ENCODE results near the gene REXO5. TPM values are rescaled to one million over a fixed set of nuclear protein-coding genes. Genes with fewer than 3 reads are reported as not detected.
"Not testable (repeated sequence)": the region's sequence is repeated elsewhere in the genome, so short reads cannot be mapped to it uniquely, and the experiment has no call there.

REXO5 gene
- total and polyA plus RNA-seq, 12 donors = 2.0 to 6.9 (median 4.8) TPM

DNA sequence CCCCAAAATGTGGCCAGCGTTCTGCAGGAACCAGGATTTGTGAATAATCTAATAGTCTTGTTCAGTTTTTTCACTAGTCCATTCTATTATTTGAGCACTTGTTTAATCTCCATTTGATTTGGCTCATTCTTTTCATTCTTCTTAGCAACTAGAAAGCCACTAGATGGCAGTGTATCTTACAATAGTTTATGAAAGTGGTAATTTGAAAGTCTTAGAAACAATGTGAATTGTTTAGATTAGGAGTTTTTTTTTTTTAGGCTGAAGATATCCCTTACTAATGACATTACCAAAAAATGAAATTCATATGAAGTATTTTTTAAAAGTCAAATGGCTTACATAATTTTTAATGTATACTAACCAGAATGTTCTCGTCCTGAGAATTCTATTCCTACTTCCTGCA is 6.7 kb upstream of the REXO5 start:
- Histone ChIP-seq H3K4me1 (peaks cover 0 to 10% (median 0%) of the 10 kb centered on the region in 9 donors), H3K36me3 (peaks cover 0 to 88% (median 21%) of the 10 kb centered on the region in 9 donors), H3K9me3 (no peaks in the 10 kb centered on the region), H3K4me3 (no peak overlapping the region), H3K27ac (no peak overlapping the region), H3K27me3 (no peaks in the 10 kb centered on the region)
- DNase-seq = no peak
- intact Hi-C loops (cut with DNase I) = loop anchor here in 2 of 10 donors (5.0 to 10.0 kb wide), 2 partner anchors 285 to 288 kb away; no protein-coding TSS in a partner anchor
- peak in 1 of 8 donors; percentile 53 for ATAC-seq
- WGBS, 2 donors = 57 to 72% methylated on average over 2 of the region's 2 CpGs
- TF ChIP-seq, protein P1, sequence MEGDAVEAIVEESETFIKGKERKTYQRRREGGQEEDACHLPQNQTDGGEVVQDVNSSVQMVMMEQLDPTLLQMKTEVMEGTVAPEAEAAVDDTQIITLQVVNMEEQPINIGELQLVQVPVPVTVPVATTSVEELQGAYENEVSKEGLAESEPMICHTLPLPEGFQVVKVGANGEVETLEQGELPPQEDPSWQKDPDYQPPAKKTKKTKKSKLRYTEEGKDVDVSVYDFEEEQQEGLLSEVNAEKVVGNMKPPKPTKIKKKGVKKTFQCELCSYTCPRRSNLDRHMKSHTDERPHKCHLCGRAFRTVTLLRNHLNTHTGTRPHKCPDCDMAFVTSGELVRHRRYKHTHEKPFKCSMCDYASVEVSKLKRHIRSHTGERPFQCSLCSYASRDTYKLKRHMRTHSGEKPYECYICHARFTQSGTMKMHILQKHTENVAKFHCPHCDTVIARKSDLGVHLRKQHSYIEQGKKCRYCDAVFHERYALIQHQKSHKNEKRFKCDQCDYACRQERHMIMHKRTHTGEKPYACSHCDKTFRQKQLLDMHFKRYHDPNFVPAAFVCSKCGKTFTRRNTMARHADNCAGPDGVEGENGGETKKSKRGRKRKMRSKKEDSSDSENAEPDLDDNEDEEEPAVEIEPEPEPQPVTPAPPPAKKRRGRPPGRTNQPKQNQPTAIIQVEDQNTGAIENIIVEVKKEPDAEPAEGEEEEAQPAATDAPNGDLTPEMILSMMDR (IDR thresholded peaks at IDR 0.05) = peak in 8 of 9 donors; percentile 35 to 73 (median 54)

DNA sequence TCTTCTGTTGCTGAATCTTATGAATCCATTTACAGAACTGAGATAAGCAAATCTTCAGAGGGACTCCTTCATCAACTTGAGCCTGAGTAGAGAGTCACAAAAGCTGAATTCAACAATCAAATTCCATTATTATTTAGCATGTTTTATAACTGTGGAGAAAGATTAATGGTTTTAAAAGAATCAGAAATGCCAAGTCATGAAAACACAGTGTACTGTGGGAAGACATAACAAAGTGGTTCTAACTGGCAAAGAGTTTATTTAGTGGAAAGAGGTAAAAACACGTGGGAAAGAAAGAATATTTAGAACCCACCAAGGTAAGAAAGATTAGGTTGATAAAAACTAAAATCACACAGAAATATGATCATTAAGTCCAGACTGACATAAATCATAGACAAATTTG is 5.0 kb upstream of the REXO5 start:
- TF ChIP-seq, protein P1 (IDR thresholded peaks at IDR 0.05) = no peak
- Histone ChIP-seq H3K4me1 (peaks cover 0 to 21% (median 10%) of the 10 kb centered on the region in 9 donors), H3K36me3 (peaks cover 0 to 71% (median 21%) of the 10 kb centered on the region in 9 donors), H3K27me3 (no peaks in the 10 kb centered on the region), H3K27ac (no peak overlapping the region), H3K4me3 (no peak overlapping the region), H3K9me3 (no peaks in the 10 kb centered on the region)
- ATAC-seq (no peak), DNase-seq (no peak)
- intact Hi-C loops (cut with DNase I) = loop anchor here in 3 of 10 donors (5.0 kb wide), 2 partner anchors 46 to 286 kb away; no protein-coding TSS in a partner anchor
- 67 to 85% methylated on average over 1 of the region's 1 CpG for WGBS, 2 donors

DNA sequence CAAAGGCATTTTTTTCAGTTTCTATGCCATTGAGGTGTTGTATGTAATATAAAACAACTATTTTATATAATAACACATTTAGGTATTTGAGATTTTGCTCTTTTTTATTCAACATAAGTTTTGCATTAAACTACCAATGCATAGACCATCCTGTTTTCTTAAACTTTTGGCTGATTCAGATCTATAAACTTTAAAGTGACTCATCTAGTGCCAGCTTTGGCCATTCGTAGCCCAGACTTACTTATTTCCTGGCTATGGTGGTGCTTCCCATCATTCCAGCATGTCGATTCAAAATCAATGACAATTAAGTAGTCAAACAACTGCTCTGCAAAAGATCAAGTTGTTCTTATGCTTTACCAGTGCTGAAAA is 3.2 kb upstream of the REXO5 start:
- Histone ChIP-seq H3K27ac (no peak overlapping the region), H3K27me3 (no peaks in the 10 kb centered on the region), H3K36me3 (peaks cover 0 to 52% (median 9%) of the 10 kb centered on the region in 9 donors), H3K4me1 (peaks cover 0 to 32% (median 17%) of the 10 kb centered on the region in 9 donors), H3K4me3 (no peak overlapping the region), H3K9me3 (no peaks in the 10 kb centered on the region)
- DNase-seq (no peak), ATAC-seq (no peak)
- TF ChIP-seq, protein P1 (IDR thresholded peaks at IDR 0.05) = no peak
- 91 to 95% methylated on average over 2 of the region's 2 CpGs for WGBS, 2 donors
- intact Hi-C loops (cut with DNase I) = loop anchor here in 3 of 10 donors (5.0 kb wide), 2 partner anchors 44 to 284 kb away; no protein-coding TSS in a partner anchor

DNA sequence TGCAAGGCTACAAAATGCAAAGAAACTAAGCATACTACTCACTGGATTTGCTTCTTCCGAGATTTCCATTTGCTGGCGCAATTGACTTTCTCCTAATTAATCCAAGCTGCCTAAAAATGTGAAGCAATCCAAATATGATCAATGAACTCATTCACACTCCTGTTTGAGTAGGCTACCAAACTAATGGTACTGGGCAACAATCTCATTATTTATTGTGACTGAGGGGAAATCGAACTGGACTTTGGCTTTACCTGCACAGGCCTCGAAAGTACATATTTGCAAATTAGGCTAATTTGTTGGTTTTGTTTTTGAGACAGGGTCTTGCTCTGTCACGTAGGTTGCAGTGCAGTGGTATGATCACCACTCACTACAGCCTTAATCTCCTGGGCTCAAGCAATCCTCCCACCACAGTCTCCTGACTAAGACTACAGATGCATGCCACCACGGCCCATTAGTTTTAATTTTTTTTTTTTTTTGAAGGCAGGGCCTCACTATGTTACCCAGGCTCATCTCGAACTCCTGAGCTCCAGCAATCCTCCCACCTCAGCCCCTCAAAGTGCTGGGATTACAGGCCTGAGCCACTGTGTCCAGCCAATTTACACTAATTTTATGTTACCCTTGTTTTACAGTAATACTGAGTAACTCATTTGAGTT is 2.6 kb upstream of the REXO5 start:
- intact Hi-C loops (cut with DNase I) = loop anchor here in 3 of 10 donors (5.0 kb wide), 2 partner anchors 44 to 284 kb away; no protein-coding TSS in a partner anchor
- ATAC-seq = no peak
- 90 to 92% methylated on average over 7 of the region's 7 CpGs for WGBS, 2 donors

DNA sequence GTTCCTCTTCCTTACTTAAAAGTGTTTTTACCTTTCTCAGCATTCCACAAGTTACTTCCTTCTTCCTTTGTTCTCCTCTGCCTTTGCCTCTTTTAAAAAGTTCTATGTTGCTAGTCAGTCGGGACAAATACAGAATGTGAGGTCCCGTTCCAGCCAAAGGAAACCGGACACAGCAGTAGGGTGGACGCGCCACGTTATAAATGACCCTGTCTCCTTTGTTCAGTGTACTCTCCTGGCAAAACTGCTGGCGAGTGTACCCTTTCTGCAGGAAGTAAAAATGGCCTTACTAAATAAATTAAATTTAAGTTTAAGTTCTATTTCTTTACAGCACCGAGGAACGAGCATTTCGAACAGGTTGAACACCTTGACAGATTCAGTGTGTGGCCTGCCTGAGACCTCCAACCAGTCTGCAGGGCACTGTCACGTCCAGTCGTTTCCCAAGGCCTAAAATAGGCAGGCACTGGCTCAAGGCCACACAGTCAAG is 601 bp upstream of the REXO5 start:
- not testable (repeated sequence) for DNase-seq, H3K27me3 ChIP-seq, H3K9me3 ChIP-seq
- Histone ChIP-seq H3K4me3 (peak overlapping the region; percentile 73 to 95 (median 88)), H3K4me1 (peaks cover 0 to 32% (median 17%) of the 10 kb centered on the region in 9 donors), H3K27ac (peak overlapping the region; percentile 89 to 97 (median 95)), H3K36me3 (peaks cover 0 to 27% (median 0%) of the 10 kb centered on the region in 9 donors)
- intact Hi-C loops (cut with DNase I) = loop anchor here in 2 of 10 donors (2.0 to 5.0 kb wide), 4 partner anchors 43 to 297 kb away; partner anchors contain the start of genes DCUN1D3 (in 1 of the 2) and LYRM1 (in 1 of the 2)
- ATAC-seq = peak in 6 of 8 donors; percentile 73 to 91 (median 81)
- WGBS, 2 donors = 4 to 6% methylated on average over 12 of the region's 12 CpGs

More for the DNA sequence above, 2.6 kb upstream of the REXO5 start:
- H3K27ac ChIP-seq = no peak overlapping the region
- peaks cover 0 to 32% (median 17%) of the 10 kb centered on the region in 9 donors for H3K4me1 ChIP-seq
- no peak overlapping the region for H3K4me3 ChIP-seq
- no peaks in the 10 kb centered on the region for H3K9me3 ChIP-seq
- H3K27me3 ChIP-seq = no peaks in the 10 kb centered on the region
- H3K36me3 ChIP-seq = peaks cover 0 to 47% (median 6%) of the 10 kb centered on the region in 9 donors
- TF ChIP-seq, protein P1 (IDR thresholded peaks at IDR 0.05) = no peak
- DNase-seq = no peak
